ENCODE data around the gene PCYT1B.

DNA sequence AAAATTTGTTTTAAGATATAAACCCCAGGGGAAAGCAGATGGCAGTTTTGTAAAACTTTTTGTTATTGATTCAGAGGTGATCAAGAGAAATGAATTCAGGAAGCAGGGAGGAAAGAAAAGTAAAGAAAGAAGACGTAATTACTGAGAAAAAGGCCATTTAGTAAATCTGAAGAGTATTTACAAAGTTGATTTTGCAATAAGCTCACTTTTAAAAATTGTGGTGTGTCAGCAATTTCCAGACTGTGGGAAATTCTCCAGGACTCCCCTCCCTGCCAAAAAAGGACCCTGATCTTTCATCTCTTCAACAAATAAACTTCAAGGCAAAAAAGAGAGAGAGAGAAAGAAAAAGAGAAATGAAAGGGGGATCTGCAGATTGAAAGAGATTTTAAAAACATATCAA is 36.6 kb downstream of the PCYT1B start:
- TF ChIP-seq, protein P1, sequence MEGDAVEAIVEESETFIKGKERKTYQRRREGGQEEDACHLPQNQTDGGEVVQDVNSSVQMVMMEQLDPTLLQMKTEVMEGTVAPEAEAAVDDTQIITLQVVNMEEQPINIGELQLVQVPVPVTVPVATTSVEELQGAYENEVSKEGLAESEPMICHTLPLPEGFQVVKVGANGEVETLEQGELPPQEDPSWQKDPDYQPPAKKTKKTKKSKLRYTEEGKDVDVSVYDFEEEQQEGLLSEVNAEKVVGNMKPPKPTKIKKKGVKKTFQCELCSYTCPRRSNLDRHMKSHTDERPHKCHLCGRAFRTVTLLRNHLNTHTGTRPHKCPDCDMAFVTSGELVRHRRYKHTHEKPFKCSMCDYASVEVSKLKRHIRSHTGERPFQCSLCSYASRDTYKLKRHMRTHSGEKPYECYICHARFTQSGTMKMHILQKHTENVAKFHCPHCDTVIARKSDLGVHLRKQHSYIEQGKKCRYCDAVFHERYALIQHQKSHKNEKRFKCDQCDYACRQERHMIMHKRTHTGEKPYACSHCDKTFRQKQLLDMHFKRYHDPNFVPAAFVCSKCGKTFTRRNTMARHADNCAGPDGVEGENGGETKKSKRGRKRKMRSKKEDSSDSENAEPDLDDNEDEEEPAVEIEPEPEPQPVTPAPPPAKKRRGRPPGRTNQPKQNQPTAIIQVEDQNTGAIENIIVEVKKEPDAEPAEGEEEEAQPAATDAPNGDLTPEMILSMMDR (IDR thresholded peaks at IDR 0.05), result no peak
- no peak for TF ChIP-seq POLR2A (IDR thresholded peaks at IDR 0.05)
